ENCODE measurements around the gene INVS.
"Not testable (repeated sequence)": the region's sequence is repeated elsewhere in the genome, so short reads cannot be mapped to it uniquely, and the experiment has no call there.

Gene INVS

GRCh38 chr9:100216178-100216787 is 117.2 kb downstream of the INVS start:
- no peak overlapping the region for H3K9ac ChIP-seq
- peaks cover 31% of the 10 kb centered on the region for H3K36me3 ChIP-seq
- H3K4me1 ChIP-seq, result 0 out of 2 replicates have a peak, but pooled peaks cover 1% of the 10 kb centered on the region
- no peaks in the 10 kb centered on the region for H3K9me3 ChIP-seq
- H3K4me3 ChIP-seq, result no peak overlapping the region
- no peaks in the 10 kb centered on the region for H3K27me3 ChIP-seq
- TF ChIP-seq Cebpa-rat (IDR thresholded peaks at IDR 0.05), result no peak
- H3K4me2 ChIP-seq, result no peak overlapping the region
- no peaks in the 10 kb centered on the region for H4K20me1 ChIP-seq
- no peak overlapping the region for H3K27ac ChIP-seq

- Histone ChIP-seq H3K36me3 (peaks cover 31% of the 10 kb centered on the region), H3K4me1 (0 out of 2 replicates have a peak, but pooled peaks cover 4% of the 10 kb centered on the region), H3K27ac (no peak overlapping the region), H3K9me3 (no peaks in the 10 kb centered on the region), H3K9ac (no peak overlapping the region), H4K20me1 (no peaks in the 10 kb centered on the region), H3K4me3 (no peak overlapping the region), H3K4me2 (no peak overlapping the region), H3K27me3 (no peaks in the 10 kb centered on the region)
- TF ChIP-seq Cebpa-rat (IDR thresholded peaks at IDR 0.05), result no peak
These were observed 118.5 kb downstream of the INVS start for GRCh38 chr9:100217536-100217935.

DNA sequence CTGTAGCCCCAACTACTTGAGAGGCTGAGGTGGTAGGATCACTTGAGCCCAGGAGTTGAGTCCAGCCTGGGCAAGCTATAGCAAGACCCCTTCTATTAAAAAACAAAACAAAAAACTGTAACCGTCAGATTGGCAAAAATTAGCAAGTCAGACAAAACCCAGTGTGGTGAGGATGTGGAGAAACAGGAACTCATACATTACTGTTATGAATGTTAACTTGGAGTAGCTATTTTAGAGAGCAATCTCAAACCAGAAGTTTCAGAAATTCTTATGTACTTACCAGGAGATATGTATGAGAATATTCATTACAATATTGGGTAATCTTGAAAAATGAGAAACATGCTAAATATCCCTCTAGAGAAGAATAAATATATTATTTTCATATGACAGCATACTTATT is 120.3 kb downstream of the INVS start:
- no peak overlapping the region for H3K4me2 ChIP-seq
- 0 out of 2 replicates have a peak, but pooled peaks cover 4% of the 10 kb centered on the region for H3K4me1 ChIP-seq
- TF ChIP-seq Cebpa-rat (IDR thresholded peaks at IDR 0.05), result no peak
- H3K27me3 ChIP-seq, result no peaks in the 10 kb centered on the region
- H3K9me3 ChIP-seq, result no peaks in the 10 kb centered on the region
- no peak overlapping the region for H3K27ac ChIP-seq
- H4K20me1 ChIP-seq, result no peaks in the 10 kb centered on the region
- H3K9ac ChIP-seq, result no peak overlapping the region
- H3K4me3 ChIP-seq, result no peak overlapping the region
- peaks cover 30% of the 10 kb centered on the region for H3K36me3 ChIP-seq

DNA sequence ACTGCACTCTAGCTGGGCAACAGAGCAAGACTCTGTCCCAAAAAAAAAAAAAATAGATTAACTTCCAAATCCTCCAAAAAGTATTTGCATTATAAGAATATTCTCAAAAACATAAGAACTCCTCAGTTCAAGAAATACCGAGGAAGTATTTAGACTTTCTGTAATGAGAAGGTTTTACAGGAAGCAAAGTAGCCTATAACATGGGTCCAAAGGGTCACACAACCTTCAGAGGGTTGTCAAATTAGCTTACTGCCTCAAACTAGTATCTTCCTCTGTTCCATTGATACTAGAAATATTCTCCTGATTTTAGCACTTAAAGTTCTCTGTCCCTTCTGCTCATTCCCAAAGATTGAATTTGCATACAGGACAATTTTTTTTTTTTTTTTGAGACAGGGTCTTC is 121.9 kb downstream of the INVS start:
- no peaks in the 10 kb centered on the region for H3K27me3 ChIP-seq
- H4K20me1 ChIP-seq, result no peaks in the 10 kb centered on the region
- H3K9ac ChIP-seq, result no peak overlapping the region
- TF ChIP-seq Cebpa-rat (IDR thresholded peaks at IDR 0.05), result no peak
- H3K9me3 ChIP-seq, result no peaks in the 10 kb centered on the region
- H3K4me2 ChIP-seq, result no peak overlapping the region
- 0 out of 2 replicates have a peak, but pooled peaks cover 4% of the 10 kb centered on the region for H3K4me1 ChIP-seq
- H3K27ac ChIP-seq, result no peak overlapping the region
- peaks cover 20% of the 10 kb centered on the region for H3K36me3 ChIP-seq
- no peak overlapping the region for H3K4me3 ChIP-seq

GRCh38 chr9:100221538-100221937 is 122.5 kb downstream of the INVS start:
- H3K9ac ChIP-seq, result no peak overlapping the region
- H3K9me3 ChIP-seq, result no peaks in the 10 kb centered on the region
- 0 out of 2 replicates have a peak, but pooled peaks cover 4% of the 10 kb centered on the region for H3K4me1 ChIP-seq
- no peaks in the 10 kb centered on the region for H3K27me3 ChIP-seq
- no peak overlapping the region for H3K4me2 ChIP-seq
- TF ChIP-seq Cebpa-rat (IDR thresholded peaks at IDR 0.05), result no peak
- no peak overlapping the region for H3K27ac ChIP-seq
- peaks cover 20% of the 10 kb centered on the region for H3K36me3 ChIP-seq
- H3K4me3 ChIP-seq, result no peak overlapping the region
- no peaks in the 10 kb centered on the region for H4K20me1 ChIP-seq

DNA sequence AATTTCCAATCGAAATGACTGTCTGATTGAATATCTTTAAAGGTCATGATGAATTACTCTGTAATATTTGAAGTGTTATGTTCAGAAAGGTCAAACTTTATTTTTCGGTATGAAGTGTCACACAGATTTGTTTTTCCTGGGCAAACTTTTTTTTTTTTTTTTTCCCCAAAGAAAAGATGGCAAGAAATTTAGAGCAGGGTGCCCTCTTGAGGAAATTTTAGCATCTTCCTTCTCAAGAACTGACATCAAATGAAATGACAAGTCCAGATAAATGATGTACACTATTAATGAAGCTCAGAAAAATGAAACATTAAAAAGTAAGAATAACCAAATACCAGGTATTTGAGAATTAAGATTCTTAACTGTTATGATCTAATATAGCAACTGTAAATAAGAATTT is 123.6 kb downstream of the INVS start:
- Histone ChIP-seq H3K4me1 (0 out of 2 replicates have a peak, but pooled peaks cover 4% of the 10 kb centered on the region), H3K9ac (no peak overlapping the region), H3K4me2 (no peak overlapping the region), H3K4me3 (no peak overlapping the region), H4K20me1 (no peaks in the 10 kb centered on the region), H3K36me3 (peaks cover 24% of the 10 kb centered on the region), H3K27me3 (no peaks in the 10 kb centered on the region), H3K27ac (no peak overlapping the region), H3K9me3 (no peaks in the 10 kb centered on the region)
- TF ChIP-seq Cebpa-rat (IDR thresholded peaks at IDR 0.05), result no peak

GRCh38 chr9:100227636-100228035 is 128.6 kb downstream of the INVS start:
- no peak overlapping the region for H3K4me2 ChIP-seq
- H3K36me3 ChIP-seq, result peaks cover 55% of the 10 kb centered on the region
- no peak overlapping the region for H3K27ac ChIP-seq

DNA sequence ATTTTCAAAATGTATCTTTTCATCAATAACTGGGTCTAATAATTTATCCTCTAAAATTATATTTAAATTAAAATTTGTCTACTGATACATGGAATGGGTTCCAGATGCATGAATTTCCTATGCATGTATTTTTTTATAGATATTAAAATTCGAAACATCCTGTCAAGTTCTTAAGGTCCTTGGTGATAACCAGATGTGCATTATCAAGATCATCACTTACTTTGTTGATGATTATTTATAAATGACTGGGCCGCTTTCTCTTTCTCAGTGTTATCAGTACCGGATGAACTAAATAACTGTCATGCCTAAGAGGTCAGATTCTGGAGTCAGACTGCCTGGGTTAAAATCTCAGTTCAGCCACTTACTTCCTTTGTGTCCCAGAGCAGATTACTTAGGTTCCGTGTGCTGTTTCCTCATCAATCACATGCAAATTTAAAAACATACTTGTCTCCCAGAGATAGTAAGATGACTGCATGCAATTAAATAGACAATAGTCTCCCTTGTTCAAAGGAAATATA is 129.4 kb downstream of the INVS start:
- TF ChIP-seq Cebpa-rat (IDR thresholded peaks at IDR 0.05), result no peak
- Histone ChIP-seq H3K27ac (no peak overlapping the region), H3K9me3 (peaks cover 13% of the 10 kb centered on the region), H4K20me1 (no peaks in the 10 kb centered on the region), H3K4me3 (no peak overlapping the region), H3K4me1 (no peaks in the 10 kb centered on the region), H3K36me3 (peaks cover 62% of the 10 kb centered on the region), H3K9ac (no peak overlapping the region), H3K27me3 (no peaks in the 10 kb centered on the region), H3K4me2 (no peak overlapping the region)

More at GRCh38 chr9:100227636-100228035, 128.6 kb downstream of the INVS start:
- H3K9me3 ChIP-seq, result peaks cover 6% of the 10 kb centered on the region
- no peaks in the 10 kb centered on the region for H3K4me1 ChIP-seq
- H3K4me3 ChIP-seq, result no peak overlapping the region
- H3K9ac ChIP-seq, result no peak overlapping the region
- no peaks in the 10 kb centered on the region for H4K20me1 ChIP-seq
- TF ChIP-seq Cebpa-rat (IDR thresholded peaks at IDR 0.05), result no peak
- no peaks in the 10 kb centered on the region for H3K27me3 ChIP-seq

GRCh38 chr9:100229136-100229535 is 130.1 kb downstream of the INVS start:
- Histone ChIP-seq H4K20me1 (no peaks in the 10 kb centered on the region), H3K36me3 (peaks cover 60% of the 10 kb centered on the region), H3K27me3 (no peaks in the 10 kb centered on the region), H3K27ac (no peak overlapping the region), H3K4me2 (no peak overlapping the region), H3K4me1 (no peaks in the 10 kb centered on the region), H3K9ac (no peak overlapping the region), H3K4me3 (no peak overlapping the region), H3K9me3 (peaks cover 15% of the 10 kb centered on the region)
- no peak for TF ChIP-seq Cebpa-rat (IDR thresholded peaks at IDR 0.05)

DNA sequence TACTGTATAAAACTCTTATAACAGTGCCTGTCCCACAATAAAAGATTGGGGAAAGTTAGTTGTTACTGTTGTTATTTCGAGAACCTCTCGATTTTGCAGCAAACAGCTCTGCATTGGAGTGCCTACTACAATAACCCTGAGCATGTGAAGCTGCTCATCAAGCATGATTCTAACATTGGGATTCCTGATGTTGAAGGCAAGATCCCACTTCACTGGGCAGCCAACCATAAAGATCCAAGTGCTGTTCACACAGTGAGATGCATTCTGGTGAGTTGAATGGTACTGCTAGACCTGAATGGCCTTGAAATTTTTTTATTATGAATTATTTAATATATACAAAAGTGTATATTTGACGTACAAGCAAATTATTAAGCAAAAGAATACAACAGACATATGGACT is 130.5 kb downstream of the INVS start:
- no peak overlapping the region for H3K4me2 ChIP-seq
- H3K27ac ChIP-seq, result no peak overlapping the region
- no peaks in the 10 kb centered on the region for H4K20me1 ChIP-seq
- no peak for TF ChIP-seq Cebpa-rat (IDR thresholded peaks at IDR 0.05)
- no peaks in the 10 kb centered on the region for H3K4me1 ChIP-seq
- no peak overlapping the region for H3K4me3 ChIP-seq
- peaks cover 19% of the 10 kb centered on the region for H3K9me3 ChIP-seq
- H3K9ac ChIP-seq, result no peak overlapping the region
- H3K27me3 ChIP-seq, result no peaks in the 10 kb centered on the region
- H3K36me3 ChIP-seq, result peaks cover 56% of the 10 kb centered on the region

GRCh38 chr9:100236986-100237385 is 137.9 kb downstream of the INVS start:
- H3K4me1 ChIP-seq, H3K4me2 ChIP-seq, H4K20me1 ChIP-seq, H3K4me3 ChIP-seq, H3K27me3 ChIP-seq, H3K9ac ChIP-seq, H3K27ac ChIP-seq: not testable (repeated sequence)
- Histone ChIP-seq H3K36me3 (peaks cover 39% of the 10 kb centered on the region), H3K9me3 (peaks cover 46% of the 10 kb centered on the region)
